Urinary bladder (tissue), 4 donors: ENCODE results near the gene NOL8. TPM values are rescaled to one million over a fixed set of nuclear protein-coding genes. Genes with fewer than 3 reads are reported as not detected.

ENCODE experiments used
- DNase-seq: peaks from one replicate; pipeline ENCODE4 v3.0.0-alpha.2; 2015; ENCODE audit errors: extremely low spot score
- H3K27ac ChIP-seq: one replicate; pipeline ENCODE4 v1.5.1; 2013; ENCODE audit warnings: low read depth, mild to moderate bottlenecking, moderate library complexity
- H3K36me3 ChIP-seq: one replicate; pipeline ENCODE4 v1.6.1; 2013; ENCODE audit warnings: mild to moderate bottlenecking, moderate library complexity; ENCODE audit not compliant: insufficient read depth
- H3K4me1 ChIP-seq: one replicate; pipeline ENCODE4 v1.6.1; 2013; ENCODE audit warnings: mild to moderate bottlenecking, moderate library complexity; ENCODE audit not compliant: insufficient read depth
- H3K4me3 ChIP-seq: one replicate; pipeline ENCODE4 v1.5.1; 2013; ENCODE audit warnings: low read depth, low read length
- WGBS: extraction: QIAGEN DNeasy Blood & Tissue Kit; methylation state at CpG from one replicate; pipeline ENCODE4 v1.1.7; 2013; 5-methylcytosine and 5-hydroxymethylcytosine counted together
- polyA plus RNA-seq: library from polyadenylated mRNA; stranded (reverse); fragments of 200-250 nt; gene quantifications from one replicate; pipeline ENCODE4 v1.2.3, GENCODE V29; 2013
- small RNA-seq: library from RNA; depleted of rRNA; stranded (forward); fragments of <200 nt; gene quantifications from one replicate; pipeline ENCODE3, GENCODE V24; 2014
- total RNA-seq: library from RNA; depleted of rRNA; stranded (reverse); fragments of >200 nt; gene quantifications from one replicate; pipeline ENCODE4 v1.2.3, GENCODE V29; 2014
- donor health status: healthy with polysubstance abuse.
- donor health status: healthy.

Gene NOL8
- total and polyA plus RNA-seq, 2 donors = 17.2 to 46.3 TPM

DNA sequence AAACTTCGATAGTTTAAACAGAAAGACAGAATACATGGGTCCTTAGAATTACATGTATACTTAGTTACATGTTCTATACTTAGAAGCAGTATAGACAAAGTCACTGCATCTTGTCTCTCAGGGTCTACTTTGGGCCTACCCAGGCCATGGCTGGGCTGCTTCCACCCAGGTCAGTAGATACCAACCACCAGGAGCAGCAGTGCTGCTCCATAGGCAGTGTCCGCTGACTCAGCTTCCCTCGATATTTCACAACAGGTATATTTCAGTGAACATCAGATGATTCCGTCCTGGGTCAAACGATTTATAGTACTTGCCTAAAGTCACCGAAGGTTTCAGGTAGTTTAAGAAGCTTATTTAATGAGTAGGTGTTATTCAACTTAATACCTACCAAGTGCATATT is 49.6 kb downstream of the NOL8 start:
- H3K4me3 ChIP-seq = no peak overlapping the region
- WGBS = 92% methylated on average over 6 of the region's 6 CpGs
- peaks cover 5% of the 10 kb centered on the region for H3K36me3 ChIP-seq
- no peaks in the 10 kb centered on the region for H3K4me1 ChIP-seq
- H3K27ac ChIP-seq = no peak overlapping the region
- no peak for DNase-seq

DNA sequence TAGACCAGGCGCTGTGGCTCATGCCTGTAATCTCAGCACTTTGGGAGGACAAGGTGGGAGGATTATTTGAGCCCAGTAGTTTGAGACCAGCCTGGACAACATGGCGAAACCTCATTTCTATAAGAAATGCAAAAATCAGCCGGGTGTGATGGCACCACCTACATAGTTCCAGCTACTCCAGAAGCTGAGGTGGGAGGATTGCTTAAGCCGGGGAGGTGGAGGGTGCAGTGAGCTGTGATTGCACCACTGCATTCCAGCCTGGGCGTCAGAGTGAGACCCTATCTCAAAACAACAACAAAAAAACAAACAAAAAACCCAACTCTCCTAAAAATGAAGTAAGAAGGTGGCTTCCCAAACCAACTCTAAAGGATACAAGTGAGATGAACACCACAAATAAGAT is 54.6 kb downstream of the NOL8 start:
- Histone ChIP-seq H3K27ac (no peak overlapping the region), H3K4me1 (no peaks in the 10 kb centered on the region), H3K36me3 (peaks cover 10% of the 10 kb centered on the region), H3K4me3 (no peak overlapping the region)
- 95% methylated on average over 5 of the region's 5 CpGs for WGBS
- DNase-seq = no peak

- Histone ChIP-seq H3K36me3 (peaks cover 10% of the 10 kb centered on the region), H3K27ac (no peak overlapping the region), H3K4me1 (no peaks in the 10 kb centered on the region), H3K4me3 (no peak overlapping the region)
- 79% methylated on average over 4 of the region's 4 CpGs for WGBS
- no peak for DNase-seq
Measured at GRCh38 chr9:92266486-92266885, 58.7 kb downstream of the NOL8 start.

- Histone ChIP-seq H3K4me1 (no peaks in the 10 kb centered on the region), H3K36me3 (peaks cover 10% of the 10 kb centered on the region), H3K4me3 (no peak overlapping the region), H3K27ac (no peak overlapping the region)
- DNase-seq = no peak
- WGBS = 91% methylated on average over 3 of the region's 3 CpGs
Measured at GRCh38 chr9:92265154-92265553, 60.0 kb downstream of the NOL8 start.

- no peak overlapping the region for H3K4me3 ChIP-seq
- no peaks in the 10 kb centered on the region for H3K4me1 ChIP-seq
- no peak overlapping the region for H3K27ac ChIP-seq
- no peak for DNase-seq
- 30% methylated on average over 1 of the region's 1 CpG for WGBS
- H3K36me3 ChIP-seq = peaks cover 4% of the 10 kb centered on the region
Measured at GRCh38 chr9:92263131-92263530, 62.0 kb downstream of the NOL8 start.

DNA sequence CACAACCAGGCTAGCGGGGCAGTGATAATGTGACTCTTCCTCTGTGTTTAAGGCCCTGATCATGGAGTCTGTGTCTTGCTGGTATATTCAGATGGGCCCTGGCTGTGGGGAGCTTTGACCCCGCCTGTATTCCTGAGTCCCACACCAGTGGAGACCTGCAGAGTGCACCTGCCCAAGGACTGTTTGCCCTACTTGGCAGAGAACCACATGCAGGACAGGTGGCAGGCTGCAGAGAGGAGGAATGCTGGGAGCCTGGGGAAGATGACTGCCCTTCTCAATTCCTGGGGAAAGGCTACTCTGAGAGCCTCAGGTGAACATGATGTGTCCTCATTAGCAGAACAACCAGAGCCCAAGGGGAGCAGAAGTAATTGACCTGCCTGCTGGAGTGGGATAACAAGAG is 67.8 kb downstream of the NOL8 start:
- no peak for DNase-seq
- Histone ChIP-seq H3K36me3 (no peaks in the 10 kb centered on the region), H3K27ac (no peak overlapping the region), H3K4me1 (no peaks in the 10 kb centered on the region), H3K4me3 (no peak overlapping the region)
- 94% methylated on average over 2 of the region's 2 CpGs for WGBS

DNA sequence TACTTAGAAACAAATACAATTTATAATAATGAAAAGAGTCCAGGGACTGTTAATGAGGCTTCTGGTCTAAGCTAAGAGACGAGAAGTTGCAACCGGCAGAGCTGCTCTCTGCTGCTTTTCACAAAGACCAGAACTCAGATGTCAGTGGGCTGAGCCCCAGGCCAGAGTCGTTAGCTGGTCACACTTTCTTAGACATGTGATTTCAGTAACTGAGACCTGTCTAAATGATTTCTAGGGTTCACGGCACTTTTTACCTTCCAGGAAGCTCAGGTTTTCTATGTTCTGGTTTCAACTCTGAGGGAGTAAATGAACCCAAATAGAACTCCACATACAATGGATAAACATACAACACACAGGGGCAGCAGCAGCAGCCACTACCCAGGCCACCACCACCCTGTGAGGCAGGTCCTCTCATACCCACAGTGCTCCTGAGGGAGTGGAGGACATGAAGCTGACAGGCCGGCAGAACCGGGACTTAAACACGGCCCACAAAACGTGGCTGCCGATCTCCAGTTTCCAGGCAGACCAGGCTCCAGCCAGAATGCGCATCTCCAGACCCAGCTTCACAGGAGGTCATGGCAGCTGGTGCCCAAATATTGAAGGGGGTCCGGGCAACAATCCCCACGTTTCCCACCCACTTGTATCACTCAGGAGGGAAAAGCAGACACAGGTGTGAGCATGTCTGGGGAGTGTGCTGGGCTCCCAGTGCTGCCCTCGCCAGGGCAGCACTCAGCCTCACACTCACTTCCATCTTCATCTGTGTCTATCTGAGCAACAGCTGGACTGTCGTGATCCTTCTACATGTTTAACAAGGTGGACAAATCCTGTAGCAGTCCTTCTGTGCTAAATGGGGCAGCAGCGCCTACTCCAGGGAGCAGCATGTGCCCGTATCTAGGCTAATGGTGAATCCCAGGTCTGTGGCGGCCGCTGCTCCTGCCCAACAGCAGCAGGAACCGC is 70.5 kb downstream of the NOL8 start:
- Histone ChIP-seq H3K4me3 (no peak overlapping the region), H3K4me1 (no peaks in the 10 kb centered on the region), H3K36me3 (no peaks in the 10 kb centered on the region), H3K27ac (no peak overlapping the region)
- 86% methylated on average over 19 of the region's 19 CpGs for WGBS
- no peak for DNase-seq

DNA sequence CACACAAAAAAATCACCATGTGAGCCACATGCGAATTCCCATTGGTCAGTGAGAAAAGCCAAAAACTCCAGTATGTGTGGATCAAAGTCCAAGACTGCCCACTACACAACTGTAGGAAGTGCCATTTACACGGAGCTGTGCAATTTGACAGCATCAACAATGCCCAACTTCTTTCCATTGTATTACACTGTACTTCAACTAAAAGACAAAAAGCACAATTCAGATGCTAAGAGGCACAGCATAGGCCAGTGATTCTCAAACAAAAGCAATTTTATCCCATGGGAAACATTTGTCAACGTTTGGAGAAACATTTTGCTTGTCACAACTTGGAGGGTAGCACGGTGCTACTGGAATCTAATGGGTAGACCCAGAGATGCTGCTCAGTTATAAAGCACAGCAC is 71.5 kb downstream of the NOL8 start:
- Histone ChIP-seq H3K27ac (no peak overlapping the region), H3K4me1 (no peaks in the 10 kb centered on the region), H3K36me3 (no peaks in the 10 kb centered on the region), H3K4me3 (no peak overlapping the region)
- no peak for DNase-seq
- WGBS = 76% methylated on average over 4 of the region's 4 CpGs

DNA sequence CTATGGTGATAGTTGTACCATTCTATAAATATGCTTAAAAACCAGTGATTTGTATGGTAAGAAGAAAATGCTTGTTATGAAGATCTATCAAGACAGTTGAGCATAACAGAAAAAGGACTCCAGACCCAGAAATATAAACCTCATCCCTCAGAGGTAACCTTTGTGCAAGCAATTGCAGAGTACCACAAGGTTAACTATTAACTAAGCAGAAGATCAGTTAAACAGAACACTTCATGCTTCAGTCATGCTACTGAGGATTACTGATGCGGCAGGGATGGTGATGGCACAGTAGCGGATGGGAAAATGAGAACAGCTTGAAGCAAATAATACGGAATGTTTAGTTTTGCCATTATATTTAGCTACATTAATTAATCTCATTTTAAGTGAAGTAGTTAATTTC is 77.2 kb downstream of the NOL8 start:
- peaks cover 2% of the 10 kb centered on the region for H3K36me3 ChIP-seq
- no peak overlapping the region for H3K27ac ChIP-seq
- H3K4me3 ChIP-seq = no peak overlapping the region
- WGBS = 98% methylated on average over 3 of the region's 3 CpGs
- no peaks in the 10 kb centered on the region for H3K4me1 ChIP-seq
- DNase-seq = no peak

Small RNAs within 50 kb of the gene (small RNA-seq; reads per million reads assigned to genes)
- not detected for gene MIR3651
- gene SNORA84 = 0.24 reads per million

Other genes starting within 250 kb of the NOL8 start
- gene SPTLC1, start 209.9 kb downstream of the NOL8 start, total RNA-seq = 111 TPM
- gene SPTLC1, start 209.9 kb downstream of the NOL8 start, polyA plus RNA-seq = 52.9 TPM
- 182 TPM for gene IARS1, start 31.7 kb downstream of the NOL8 start, total RNA-seq
- 33.3 TPM for gene IARS1, start 31.7 kb downstream of the NOL8 start, polyA plus RNA-seq
- 20.9 TPM for gene CENPP, start 603 bp upstream of the NOL8 start, total RNA-seq
- 2.7 TPM for gene CENPP, start 603 bp upstream of the NOL8 start, polyA plus RNA-seq
- 822 TPM for gene OGN, start 79.2 kb upstream of the NOL8 start, total RNA-seq
- 19.5 TPM for gene OGN, start 79.2 kb upstream of the NOL8 start, polyA plus RNA-seq
- 20.5 TPM for gene OMD, start 99.1 kb upstream of the NOL8 start, total RNA-seq
- 15.3 TPM for gene OMD, start 99.1 kb upstream of the NOL8 start, polyA plus RNA-seq
- gene ASPN, start 157.2 kb upstream of the NOL8 start, total RNA-seq = 298 TPM
- gene ASPN, start 157.2 kb upstream of the NOL8 start, polyA plus RNA-seq = 7.6 TPM
- gene ECM2, start 210.6 kb upstream of the NOL8 start, total RNA-seq = 64.1 TPM
- gene ECM2, start 210.6 kb upstream of the NOL8 start, polyA plus RNA-seq = 7.1 TPM